A673 (cell line): ENCODE results near the gene KISS1.

Experiments
- CTCF ChIP-seq: fragments of 300-800, 200-600 bp; sonication (generic); conservative IDR thresholded peaks from 2 replicates; pipeline ENCODE4 v1.5.1; 2017; ENCODE audit warnings: low read depth, mild to moderate bottlenecking, antibody characterized with exemption, low read length, moderate library complexity, mixed read lengths
- EZH2 ChIP-seq: fragments of 200-600 bp; sonication (generic); IDR thresholded peaks from 2 replicates; pipeline ENCODE4 v1.6.1; 2017; ENCODE audit warnings: borderline replicate concordance, low read depth, mild to moderate bottlenecking, mixed read lengths, antibody characterized with exemption, low read length; ENCODE audit not compliant: poor library complexity, severe bottlenecking

GRCh38 chr1:204240233-204240632 is 43.9 kb upstream of the KISS1 start:
- TF ChIP-seq CTCF (no peak), EZH2 (no peak)
